Mucosa of descending colon (tissue), 3 donors: Measurements from ENCODE around the gene CACNA2D3. TPM values are rescaled to one million over a fixed set of nuclear protein-coding genes. Genes with fewer than 3 reads are reported as not detected.

Source experiments
- ATAC-seq: fragments of 200-7000 bp; cut with Tn5 transposase; one replicate; pipeline ENCODE4 v1.9.1; 2020; ENCODE audit warnings: mild to moderate bottlenecking, moderate library complexity
- DNase-seq, 3 donors: peaks; one replicate each; pipeline ENCODE4 v3.0.0-alpha.2; 2020
- H3K36me3 ChIP-seq: fragments of 200-600 bp; one replicate; pipeline ENCODE4 v1.8.0; 2021; ENCODE audit warnings: low read depth, mild to moderate bottlenecking
- H3K4me1 ChIP-seq: fragments of 200-600 bp; one replicate; pipeline ENCODE4 v1.8.0; 2021; ENCODE audit warnings: low read depth, mild to moderate bottlenecking
- H3K4me3 ChIP-seq: fragments of 200-600 bp; one replicate; pipeline ENCODE4 v1.8.0; 2021; ENCODE audit warnings: mild to moderate bottlenecking
- H3K9me3 ChIP-seq: fragments of 200-600 bp; one replicate; pipeline ENCODE4 v1.8.0; 2021; ENCODE audit warnings: mild to moderate bottlenecking
- intact Hi-C, 2 donors: fragments of 100-400 bp; cut with DNase I in 1 of 2; cut with micrococcal nuclease in 1 of 2; formaldehyde crosslinking; loops; one replicate each; pipeline versions ENCODE4 v1.11.0 to v1.11.1; 2022; cut with DNase I, micrococcal nuclease
- total RNA-seq, 3 donors: library from RNA; stranded (reverse); fragmentation: NEBNext Ultra II Directional in 2 of 3; extraction: Animal tissue kit (Norgen Biotek cat#: 25700) in 2 of 3; gene quantifications; one replicate each; pipeline versions ENCODE4 v1.2.1 to v1.2.4, GENCODE V29; 2021 to 2023
- TF ChIP-seq, protein P1 (sequence below): fragments of 200-600 bp; IDR thresholded peaks from one replicate; pipeline ENCODE4 v1.8.0; 2022; ENCODE audit warnings: antibody characterized with exemption, mild to moderate bottlenecking
- donor health status: DM: no; HTN: no; CAD: no; lungs with moderate emphysema.
- donor health status: DM: no; HTN: no; CAD: no.
- donor health status: DM: no; HTN: yes; CAD: no.

Gene CACNA2D3
- total RNA-seq, 3 donors from 2014 or later = 0.34 to 3.5 (median 0.55) TPM

DNA sequence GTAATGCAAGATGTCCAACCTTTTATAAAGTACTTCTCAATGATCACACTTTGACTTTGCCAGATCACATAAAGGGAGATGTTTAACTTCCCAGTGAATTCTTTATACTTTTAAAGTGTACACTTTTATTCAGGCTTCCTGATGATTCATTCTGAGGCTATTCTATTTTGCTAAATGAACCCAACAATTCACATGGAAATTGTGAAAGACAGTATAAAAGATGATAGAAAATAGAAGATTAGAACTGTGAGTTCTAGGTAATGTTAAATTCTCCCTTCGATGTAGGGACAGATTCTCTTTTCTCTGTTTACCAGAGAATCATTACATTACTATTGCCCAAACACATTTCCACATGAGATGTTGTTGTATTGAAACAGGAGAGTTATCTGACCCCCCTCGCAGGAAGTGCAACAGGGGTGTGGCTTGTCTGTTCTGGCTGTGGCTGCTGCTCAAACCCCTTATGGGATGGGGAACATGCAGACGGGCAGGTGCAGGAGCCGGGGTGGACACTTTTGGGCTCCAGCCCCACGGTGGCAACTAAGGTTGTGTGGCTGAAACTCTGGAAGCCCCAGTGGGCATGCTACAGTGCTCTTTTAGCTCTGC, 936.8 kb downstream of the CACNA2D3 start:
- Histone ChIP-seq H3K36me3 (no peaks in the 10 kb centered on the region), H3K4me3 (no peak overlapping the region), H3K9me3 (no peaks in the 10 kb centered on the region), H3K4me1 (no peaks in the 10 kb centered on the region)
- intact Hi-C loops = no loop called here
- TF ChIP-seq, protein P1, sequence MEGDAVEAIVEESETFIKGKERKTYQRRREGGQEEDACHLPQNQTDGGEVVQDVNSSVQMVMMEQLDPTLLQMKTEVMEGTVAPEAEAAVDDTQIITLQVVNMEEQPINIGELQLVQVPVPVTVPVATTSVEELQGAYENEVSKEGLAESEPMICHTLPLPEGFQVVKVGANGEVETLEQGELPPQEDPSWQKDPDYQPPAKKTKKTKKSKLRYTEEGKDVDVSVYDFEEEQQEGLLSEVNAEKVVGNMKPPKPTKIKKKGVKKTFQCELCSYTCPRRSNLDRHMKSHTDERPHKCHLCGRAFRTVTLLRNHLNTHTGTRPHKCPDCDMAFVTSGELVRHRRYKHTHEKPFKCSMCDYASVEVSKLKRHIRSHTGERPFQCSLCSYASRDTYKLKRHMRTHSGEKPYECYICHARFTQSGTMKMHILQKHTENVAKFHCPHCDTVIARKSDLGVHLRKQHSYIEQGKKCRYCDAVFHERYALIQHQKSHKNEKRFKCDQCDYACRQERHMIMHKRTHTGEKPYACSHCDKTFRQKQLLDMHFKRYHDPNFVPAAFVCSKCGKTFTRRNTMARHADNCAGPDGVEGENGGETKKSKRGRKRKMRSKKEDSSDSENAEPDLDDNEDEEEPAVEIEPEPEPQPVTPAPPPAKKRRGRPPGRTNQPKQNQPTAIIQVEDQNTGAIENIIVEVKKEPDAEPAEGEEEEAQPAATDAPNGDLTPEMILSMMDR = no peak
- ATAC-seq (no peak), DNase-seq (no peak)

DNA sequence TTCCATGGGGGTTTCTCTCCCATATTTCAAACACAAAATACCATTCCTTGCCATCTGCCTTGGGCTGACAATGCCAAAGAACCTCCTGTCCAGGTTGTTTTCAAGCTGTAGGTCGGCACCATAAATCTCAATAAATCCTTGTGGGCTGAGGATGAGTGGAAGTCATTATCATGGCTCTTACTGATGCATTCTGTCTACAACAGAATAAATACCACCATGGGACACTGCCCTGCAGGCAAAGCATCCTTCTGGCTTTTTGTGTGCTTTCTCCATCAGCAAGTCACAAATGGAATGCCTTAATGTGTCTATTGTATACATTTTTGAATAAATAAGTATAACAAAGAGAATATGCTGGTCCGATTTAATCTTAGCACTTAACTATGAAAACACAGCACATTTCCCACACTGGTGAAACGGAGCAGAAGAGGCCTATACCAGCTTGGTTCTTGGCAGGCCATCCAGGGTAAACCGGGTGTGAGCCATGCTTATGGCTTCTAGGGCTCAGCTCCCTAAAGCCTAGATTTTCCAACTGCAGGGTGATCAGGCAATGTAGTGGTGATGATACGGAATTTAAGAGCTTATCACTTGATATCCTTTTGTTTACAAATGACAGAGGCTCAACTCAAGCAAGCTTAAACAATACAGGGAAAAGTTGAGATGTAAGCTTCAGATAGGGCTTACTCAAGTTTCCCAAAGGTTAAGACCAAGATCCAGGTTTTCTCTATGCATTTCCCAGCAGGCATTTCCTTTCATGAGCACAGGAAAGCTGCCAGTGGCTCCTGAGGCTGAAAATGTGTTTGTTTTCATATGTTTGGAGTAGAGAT, 938.8 kb downstream of the CACNA2D3 start:
- DNase-seq (no peak), ATAC-seq (no peak)
- Histone ChIP-seq H3K36me3 (no peaks in the 10 kb centered on the region), H3K4me3 (no peak overlapping the region), H3K9me3 (no peaks in the 10 kb centered on the region), H3K4me1 (no peaks in the 10 kb centered on the region)
- intact Hi-C loops = no loop called here
- TF ChIP-seq, protein P1 = no peak

DNA sequence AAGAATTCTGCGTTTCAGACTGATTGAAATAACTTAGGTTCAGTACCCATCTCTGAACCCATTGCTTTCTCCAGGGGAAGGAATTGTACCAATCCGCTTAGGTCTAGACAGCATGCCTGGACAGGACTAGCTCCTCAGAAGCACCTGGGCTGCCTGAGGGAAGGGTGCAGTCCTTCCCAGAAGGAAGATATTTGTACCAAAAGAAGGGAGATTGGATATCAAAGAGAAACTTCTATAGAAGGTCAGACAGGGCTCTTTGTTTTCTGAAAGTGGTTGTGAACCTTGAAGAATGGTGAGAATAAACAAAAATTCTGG, 939.3 kb downstream of the CACNA2D3 start:
- Histone ChIP-seq H3K36me3 (no peaks in the 10 kb centered on the region), H3K4me3 (no peak overlapping the region), H3K4me1 (no peaks in the 10 kb centered on the region), H3K9me3 (no peaks in the 10 kb centered on the region)
- ATAC-seq (no peak), DNase-seq (no peak)
- TF ChIP-seq, protein P1 = no peak
- intact Hi-C loops = no loop called here

DNA sequence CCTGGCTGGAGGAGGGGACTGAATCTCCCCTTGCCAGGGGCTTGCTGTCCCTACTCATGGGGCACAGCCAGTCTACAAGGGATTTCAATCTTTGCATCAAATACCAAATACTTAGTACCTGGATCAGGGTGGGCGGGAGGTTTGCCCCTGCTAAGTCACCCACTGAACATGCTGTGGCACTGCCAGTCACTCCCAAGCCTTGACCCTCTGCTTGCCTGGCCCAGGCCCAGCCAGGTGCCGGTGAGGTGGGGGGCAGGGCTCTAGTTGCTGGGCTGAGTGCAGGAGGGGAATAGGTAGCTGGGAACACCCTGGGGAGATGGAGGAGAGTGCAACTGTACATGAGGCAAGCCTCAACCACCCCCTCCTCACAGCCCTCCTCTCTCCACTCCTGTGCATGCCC, 941.8 kb downstream of the CACNA2D3 start:
- no peaks in the 10 kb centered on the region for H3K36me3 ChIP-seq
- no peaks in the 10 kb centered on the region for H3K4me1 ChIP-seq
- H3K9me3 ChIP-seq = no peaks in the 10 kb centered on the region
- DNase-seq = no peak
- no peak for ATAC-seq
- intact Hi-C loops = no loop called here
- H3K4me3 ChIP-seq = no peak overlapping the region
- TF ChIP-seq, protein P1 = no peak

DNA sequence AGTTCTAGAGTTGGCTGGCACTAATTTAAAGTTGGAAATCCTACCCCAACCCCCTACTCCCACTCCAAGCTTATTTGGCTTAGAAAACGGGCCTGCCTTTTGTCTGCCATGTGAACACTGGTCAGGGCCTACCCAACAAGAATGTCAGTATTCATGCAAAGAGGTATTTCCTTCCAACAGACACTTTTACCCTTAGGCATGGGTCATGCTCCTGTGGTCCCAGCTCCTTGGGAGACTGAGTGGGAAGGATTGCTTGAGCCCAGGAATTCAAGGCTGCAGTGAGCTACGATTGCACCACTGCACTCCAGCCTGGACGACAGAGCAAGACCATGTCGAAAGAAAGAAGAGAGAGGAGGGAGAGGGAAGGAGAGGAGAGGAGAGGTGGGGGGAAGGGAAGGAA, 943.0 kb downstream of the CACNA2D3 start:
- no peak for ATAC-seq
- DNase-seq = no peak
- Histone ChIP-seq H3K36me3 (no peaks in the 10 kb centered on the region), H3K4me3 (no peak overlapping the region), H3K4me1 (no peaks in the 10 kb centered on the region), H3K9me3 (no peaks in the 10 kb centered on the region)
- TF ChIP-seq, protein P1 = no peak
- intact Hi-C loops = no loop called here
